ENCODE measurements around the gene PDIK1L. TPM values are rescaled to one million over a fixed set of nuclear protein-coding genes. Genes with fewer than 3 reads are reported as not detected.

Gene PDIK1L
- total RNA-seq, 1 donor from 2014 or later = 3.1 TPM

DNA sequence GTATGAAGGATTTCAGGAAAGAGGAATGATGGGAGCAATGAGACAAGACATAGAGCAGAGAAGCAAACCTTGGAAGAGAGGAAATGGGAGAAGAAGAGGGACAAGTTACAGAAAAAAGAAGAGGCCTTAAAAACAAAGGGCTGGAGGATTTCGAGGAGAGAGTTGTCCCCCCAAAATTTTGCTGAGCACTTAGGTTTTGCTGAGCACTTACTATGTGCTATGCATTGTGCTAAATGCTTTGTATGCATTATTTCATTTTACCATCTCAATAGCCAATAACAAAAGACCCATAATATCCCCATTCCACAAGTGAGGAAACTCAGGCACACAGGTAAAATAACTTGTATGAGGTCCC, 41.7 kb upstream of the PDIK1L start:
- H3K4me1 ChIP-seq (ENCODE audit: insufficient read depth, low read length) = no peaks in the 10 kb centered on the region
- no peaks in the 10 kb centered on the region for H3K9me3 ChIP-seq (ENCODE audit: insufficient read depth, low read depth, low read length)
- Mint-ChIP-seq H3K4me1 (ENCODE audit: low read depth, unreplicated experiment) (no peaks in the 10 kb centered on the region), H3K27ac (ENCODE audit: unreplicated experiment) (no peak overlapping the region), H3K4me3 (ENCODE audit: unreplicated experiment) (no peak overlapping the region), H3K27me3 (ENCODE audit: low read depth, unreplicated experiment) (peaks cover 49% of the 10 kb centered on the region), H3K36me3 (ENCODE audit: low read depth, unreplicated experiment) (no peaks in the 10 kb centered on the region), H3K9me3 (ENCODE audit: unreplicated experiment) (peaks cover 3% of the 10 kb centered on the region)
- DNase-seq (ENCODE audit: low read depth) = no peak
- no peak overlapping the region for H3K4me3 ChIP-seq (ENCODE audit: insufficient read depth, low read depth, low read length)
- H3K79me2 ChIP-seq (ENCODE audit: insufficient read depth, low read length) = no peaks in the 10 kb centered on the region
- no peak overlapping the region for H3K27ac ChIP-seq (ENCODE audit: low read depth, low read length)
- H3K4me2 ChIP-seq (ENCODE audit: low read length) = no peak overlapping the region
- H3K36me3 ChIP-seq (ENCODE audit: insufficient read depth, low read length) = no peaks in the 10 kb centered on the region
- H3K9ac ChIP-seq (ENCODE audit: low read length) = no peak overlapping the region
- TF ChIP-seq, protein P1, sequence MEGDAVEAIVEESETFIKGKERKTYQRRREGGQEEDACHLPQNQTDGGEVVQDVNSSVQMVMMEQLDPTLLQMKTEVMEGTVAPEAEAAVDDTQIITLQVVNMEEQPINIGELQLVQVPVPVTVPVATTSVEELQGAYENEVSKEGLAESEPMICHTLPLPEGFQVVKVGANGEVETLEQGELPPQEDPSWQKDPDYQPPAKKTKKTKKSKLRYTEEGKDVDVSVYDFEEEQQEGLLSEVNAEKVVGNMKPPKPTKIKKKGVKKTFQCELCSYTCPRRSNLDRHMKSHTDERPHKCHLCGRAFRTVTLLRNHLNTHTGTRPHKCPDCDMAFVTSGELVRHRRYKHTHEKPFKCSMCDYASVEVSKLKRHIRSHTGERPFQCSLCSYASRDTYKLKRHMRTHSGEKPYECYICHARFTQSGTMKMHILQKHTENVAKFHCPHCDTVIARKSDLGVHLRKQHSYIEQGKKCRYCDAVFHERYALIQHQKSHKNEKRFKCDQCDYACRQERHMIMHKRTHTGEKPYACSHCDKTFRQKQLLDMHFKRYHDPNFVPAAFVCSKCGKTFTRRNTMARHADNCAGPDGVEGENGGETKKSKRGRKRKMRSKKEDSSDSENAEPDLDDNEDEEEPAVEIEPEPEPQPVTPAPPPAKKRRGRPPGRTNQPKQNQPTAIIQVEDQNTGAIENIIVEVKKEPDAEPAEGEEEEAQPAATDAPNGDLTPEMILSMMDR (IDR thresholded peaks at IDR 0.05; ENCODE audit: insufficient read depth, low read depth, low read length) = no peak
- TF ChIP-seq EZH2 (IDR thresholded peaks at IDR 0.05; ENCODE audit: insufficient read depth, low read length) = no peak
- H3K27me3 ChIP-seq (ENCODE audit: insufficient read depth, low read length) = peaks cover 39% of the 10 kb centered on the region
- H4K20me1 ChIP-seq (ENCODE audit: insufficient read depth, low read length) = no peaks in the 10 kb centered on the region
- FAIRE-seq = no peak
- H2AFZ ChIP-seq (ENCODE audit: low read depth, low read length) = no peak overlapping the region

DNA sequence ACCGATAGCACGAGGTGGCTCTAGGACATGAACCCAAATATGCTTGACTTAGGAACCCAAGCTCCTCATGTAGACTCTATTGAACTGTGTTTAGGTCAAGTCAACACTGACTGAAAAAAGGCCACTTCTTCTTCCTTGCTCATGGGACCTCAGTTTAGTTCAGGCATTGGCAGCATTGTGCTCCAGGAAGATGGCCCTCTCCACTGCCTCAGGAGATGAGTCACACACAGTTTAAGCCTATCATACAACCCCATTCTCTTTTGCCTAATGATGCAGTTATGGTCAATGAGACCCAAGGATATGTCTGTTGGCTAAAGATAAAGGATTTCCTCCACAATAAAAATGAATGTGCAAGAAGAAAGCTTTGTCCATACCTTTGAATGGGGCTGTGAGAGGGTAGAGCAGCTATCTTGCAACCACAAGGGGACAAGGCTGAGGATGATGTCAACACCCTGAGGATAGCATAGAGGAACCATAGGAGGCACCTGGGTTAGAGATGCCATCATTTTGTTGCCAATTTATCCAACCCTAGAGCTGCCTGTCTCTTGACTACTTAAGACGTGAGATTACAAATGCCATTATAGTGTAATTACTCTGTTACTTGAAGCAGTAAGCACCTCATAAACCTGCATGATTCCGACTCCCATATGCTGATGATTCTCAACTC, 41.2 kb upstream of the PDIK1L start:
- H3K9me3 Mint-ChIP-seq (ENCODE audit: unreplicated experiment) = peaks cover 3% of the 10 kb centered on the region
- FAIRE-seq (no peak), DNase-seq (ENCODE audit: low read depth) (no peak)
- no peak overlapping the region for H2AFZ ChIP-seq (ENCODE audit: low read depth, low read length)
- no peaks in the 10 kb centered on the region for H3K4me1 Mint-ChIP-seq (ENCODE audit: low read depth, unreplicated experiment)
- H3K27me3 Mint-ChIP-seq (ENCODE audit: low read depth, unreplicated experiment) = peaks cover 49% of the 10 kb centered on the region
- H3K9me3 ChIP-seq (ENCODE audit: insufficient read depth, low read depth, low read length) = no peaks in the 10 kb centered on the region
- no peaks in the 10 kb centered on the region for H3K36me3 Mint-ChIP-seq (ENCODE audit: low read depth, unreplicated experiment)
- no peaks in the 10 kb centered on the region for H3K4me1 ChIP-seq (ENCODE audit: insufficient read depth, low read length)
- no peak for TF ChIP-seq EZH2 (IDR thresholded peaks at IDR 0.05; ENCODE audit: insufficient read depth, low read length)
- TF ChIP-seq, protein P1 (IDR thresholded peaks at IDR 0.05; ENCODE audit: insufficient read depth, low read depth, low read length) = no peak
- no peaks in the 10 kb centered on the region for H3K79me2 ChIP-seq (ENCODE audit: insufficient read depth, low read length)
- H3K27me3 ChIP-seq (ENCODE audit: insufficient read depth, low read length) = peaks cover 37% of the 10 kb centered on the region
- H3K4me3 Mint-ChIP-seq (ENCODE audit: unreplicated experiment) = no peak overlapping the region
- H3K4me2 ChIP-seq (ENCODE audit: low read length) = no peak overlapping the region
- H4K20me1 ChIP-seq (ENCODE audit: insufficient read depth, low read length) = no peaks in the 10 kb centered on the region
- no peak overlapping the region for H3K27ac Mint-ChIP-seq (ENCODE audit: unreplicated experiment)
- no peaks in the 10 kb centered on the region for H3K36me3 ChIP-seq (ENCODE audit: insufficient read depth, low read length)
- no peak overlapping the region for H3K27ac ChIP-seq (ENCODE audit: low read depth, low read length)
- no peak overlapping the region for H3K4me3 ChIP-seq (ENCODE audit: insufficient read depth, low read depth, low read length)
- H3K9ac ChIP-seq (ENCODE audit: low read length) = no peak overlapping the region

GRCh38 chr1:26070963-26071342, 40.7 kb upstream of the PDIK1L start:
- FAIRE-seq = no peak
- H3K27me3 Mint-ChIP-seq (ENCODE audit: low read depth, unreplicated experiment) = peaks cover 48% of the 10 kb centered on the region
- no peak overlapping the region for H3K4me3 Mint-ChIP-seq (ENCODE audit: unreplicated experiment)
- peaks cover 3% of the 10 kb centered on the region for H3K9me3 Mint-ChIP-seq (ENCODE audit: unreplicated experiment)
- DNase-seq (ENCODE audit: low read depth) = no peak
- no peaks in the 10 kb centered on the region for H3K4me1 Mint-ChIP-seq (ENCODE audit: low read depth, unreplicated experiment)
- Histone ChIP-seq H4K20me1 (ENCODE audit: insufficient read depth, low read length) (no peaks in the 10 kb centered on the region), H2AFZ (ENCODE audit: low read depth, low read length) (no peak overlapping the region), H3K36me3 (ENCODE audit: insufficient read depth, low read length) (no peaks in the 10 kb centered on the region), H3K4me3 (ENCODE audit: insufficient read depth, low read depth, low read length) (no peak overlapping the region), H3K9ac (ENCODE audit: low read length) (no peak overlapping the region), H3K4me1 (ENCODE audit: insufficient read depth, low read length) (no peaks in the 10 kb centered on the region), H3K4me2 (ENCODE audit: low read length) (no peak overlapping the region), H3K79me2 (ENCODE audit: insufficient read depth, low read length) (no peaks in the 10 kb centered on the region), H3K9me3 (ENCODE audit: insufficient read depth, low read depth, low read length) (no peaks in the 10 kb centered on the region), H3K27me3 (ENCODE audit: insufficient read depth, low read length) (peaks cover 36% of the 10 kb centered on the region), H3K27ac (ENCODE audit: low read depth, low read length) (no peak overlapping the region)
- no peak overlapping the region for H3K27ac Mint-ChIP-seq (ENCODE audit: unreplicated experiment)
- no peaks in the 10 kb centered on the region for H3K36me3 Mint-ChIP-seq (ENCODE audit: low read depth, unreplicated experiment)
- TF ChIP-seq, protein P1 (IDR thresholded peaks at IDR 0.05; ENCODE audit: insufficient read depth, low read depth, low read length) = no peak
- TF ChIP-seq EZH2 (IDR thresholded peaks at IDR 0.05; ENCODE audit: insufficient read depth, low read length) = no peak
